ENCODE results near the gene MGAT2.

MGAT2 gene

DNA sequence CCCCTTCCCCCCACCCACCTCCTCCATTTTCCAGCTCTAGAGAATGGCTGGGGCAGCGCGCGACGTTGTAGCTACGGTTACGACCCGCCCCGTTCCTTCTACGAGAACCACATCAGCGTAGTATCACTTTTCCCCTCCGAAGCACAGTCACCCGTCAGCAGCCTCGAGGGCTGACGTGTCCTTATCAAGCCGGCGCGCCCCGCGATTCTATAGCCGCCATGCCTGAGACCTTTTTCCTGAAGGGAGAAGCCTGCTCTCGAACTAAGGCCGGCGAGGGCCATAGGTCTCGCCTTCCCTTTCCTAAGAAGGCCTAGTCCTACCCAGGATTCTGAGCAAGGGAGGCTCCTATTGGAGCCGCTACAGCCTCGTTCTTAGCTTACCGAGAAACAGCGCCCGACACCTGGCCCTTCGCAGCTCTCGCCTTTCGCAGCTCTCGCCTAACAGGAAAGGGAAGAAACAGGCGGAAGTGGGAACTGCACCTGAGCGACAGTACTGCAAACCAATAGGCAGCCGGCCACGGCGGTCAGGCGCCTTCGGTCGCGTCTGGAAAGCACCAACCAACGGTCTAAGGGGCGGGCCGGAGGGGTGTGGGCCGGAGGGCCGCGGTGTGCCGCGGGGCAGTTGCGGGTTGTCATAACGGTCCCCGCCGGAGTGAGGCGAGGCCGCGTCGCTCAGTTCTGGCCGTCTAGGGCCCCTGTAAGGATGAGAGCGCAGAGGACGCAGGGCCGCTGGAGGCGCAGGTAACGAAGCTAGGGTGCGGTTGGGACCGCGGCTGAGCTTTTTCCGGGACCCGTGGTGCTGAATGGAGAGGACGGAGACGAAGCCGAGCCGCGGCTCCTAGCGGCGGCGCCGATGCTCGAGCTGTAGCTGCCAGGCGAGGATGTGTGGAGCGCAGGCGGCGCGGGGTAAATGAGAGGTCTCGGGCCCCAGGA, at the start of gene MGAT2, which contains the start of gene RPL36AL:
Gene MGAT2, plus strand, starts transcription at position 618 of the 932 bp plus-strand sequence. CDS start 470 bp downstream, outside the sequence.
Gene RPL36AL, minus strand, starts transcription at position 445 of the 932 bp plus-strand sequence. CDS start 1,522 bp downstream, outside the sequence.
- DNase-seq: peak; percentile 93

DNA sequence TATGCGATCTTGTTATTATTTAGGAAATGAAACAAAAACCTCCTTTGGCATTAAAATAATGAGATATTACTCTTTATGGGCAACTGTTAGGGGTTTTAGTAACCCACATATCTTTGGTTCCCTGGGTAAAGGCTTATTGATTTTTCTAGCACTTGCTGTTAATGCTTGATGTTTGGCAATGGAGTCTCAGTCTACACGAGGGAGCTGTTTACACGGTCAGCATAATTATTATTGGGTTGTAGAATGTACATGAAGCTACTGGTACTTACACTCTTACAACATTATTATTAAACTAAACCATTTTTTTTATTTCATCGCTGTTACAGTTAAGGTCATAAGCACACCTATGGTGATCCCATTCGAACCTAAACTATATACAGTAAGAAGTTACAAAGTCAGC, 46.6 kb upstream of the MGAT2 start:
- no peak for DNase-seq

DNA sequence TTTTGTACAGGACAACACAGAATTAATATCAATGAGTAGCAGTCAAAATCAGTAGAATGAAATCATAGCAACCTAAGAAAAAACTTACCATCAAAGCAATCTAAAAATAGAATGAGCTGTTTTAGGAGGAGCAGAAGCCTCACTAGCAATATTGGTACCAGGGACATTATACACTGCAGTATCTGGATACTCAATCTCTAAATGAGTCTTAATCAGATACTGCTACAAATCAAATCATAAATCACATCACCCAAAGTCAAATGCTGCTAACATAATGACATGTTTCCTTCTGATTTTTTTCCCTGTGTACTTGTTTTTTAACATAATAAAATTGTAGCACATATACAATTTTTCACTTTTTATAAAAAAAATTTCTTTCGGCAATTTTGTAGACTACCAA, 42.5 kb upstream of the MGAT2 start:
- DNase-seq: no peak

DNA sequence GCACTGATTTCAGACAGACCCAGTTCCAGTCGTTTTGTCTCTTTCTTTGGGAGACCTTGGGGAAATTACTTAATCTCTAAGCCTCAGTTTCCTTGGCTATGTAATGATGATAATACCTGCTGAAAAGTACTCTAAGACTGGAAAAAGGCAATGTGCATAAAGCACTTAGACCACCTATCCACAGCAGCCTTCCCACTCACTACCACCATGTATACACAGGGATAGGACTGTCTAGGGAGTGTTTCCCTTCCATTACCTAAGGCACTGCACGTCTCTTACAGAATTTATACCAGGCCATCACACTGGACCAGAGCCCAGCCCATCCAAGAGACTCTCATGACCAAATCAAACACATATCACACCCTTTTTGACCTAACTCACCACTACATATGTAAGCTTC, 40.8 kb upstream of the MGAT2 start:
- DNase-seq: no peak

DNA sequence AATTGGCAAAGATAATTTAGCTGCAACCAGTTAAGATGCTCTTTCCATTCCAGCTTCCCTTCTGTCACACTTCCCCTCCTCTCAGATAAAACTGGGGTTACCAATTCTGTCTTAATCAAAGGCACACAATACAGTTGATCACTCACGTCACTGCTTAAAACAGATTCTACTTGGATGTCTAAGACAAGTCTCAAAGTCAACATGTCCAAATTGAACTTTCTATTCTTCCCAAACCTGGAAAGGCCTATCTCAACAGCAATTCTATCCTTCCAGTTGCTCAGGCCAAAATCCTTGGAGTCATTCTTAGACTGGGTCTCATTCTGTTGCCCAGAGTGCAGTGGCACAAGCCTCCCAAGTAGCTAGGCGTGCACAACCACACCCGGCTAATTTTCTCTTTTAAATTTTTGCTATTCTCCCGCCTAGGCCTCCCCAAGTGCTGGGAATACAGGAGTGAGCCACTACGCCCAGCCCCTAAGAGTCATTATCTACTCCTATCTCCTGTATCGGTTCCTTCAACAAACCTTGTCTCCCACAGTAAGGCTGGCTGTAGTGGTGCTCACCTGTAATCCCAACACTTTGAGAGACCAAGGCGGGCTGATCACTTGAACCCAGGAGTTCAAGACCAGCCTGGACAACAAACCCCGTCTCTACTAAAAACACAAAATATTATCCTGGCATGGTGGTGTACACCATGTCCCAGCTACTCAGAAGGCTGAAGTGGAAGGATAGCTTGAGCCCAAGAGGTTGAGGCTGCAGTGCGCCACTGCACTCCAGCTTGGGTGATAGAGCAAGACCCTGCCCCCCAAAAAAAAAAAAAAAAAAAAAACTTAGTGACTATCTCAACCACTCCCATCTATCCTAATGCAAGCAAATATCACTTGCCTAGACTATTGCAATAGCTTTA, 39.1 kb upstream of the MGAT2 start:
- DNase-seq: no peak

DNA sequence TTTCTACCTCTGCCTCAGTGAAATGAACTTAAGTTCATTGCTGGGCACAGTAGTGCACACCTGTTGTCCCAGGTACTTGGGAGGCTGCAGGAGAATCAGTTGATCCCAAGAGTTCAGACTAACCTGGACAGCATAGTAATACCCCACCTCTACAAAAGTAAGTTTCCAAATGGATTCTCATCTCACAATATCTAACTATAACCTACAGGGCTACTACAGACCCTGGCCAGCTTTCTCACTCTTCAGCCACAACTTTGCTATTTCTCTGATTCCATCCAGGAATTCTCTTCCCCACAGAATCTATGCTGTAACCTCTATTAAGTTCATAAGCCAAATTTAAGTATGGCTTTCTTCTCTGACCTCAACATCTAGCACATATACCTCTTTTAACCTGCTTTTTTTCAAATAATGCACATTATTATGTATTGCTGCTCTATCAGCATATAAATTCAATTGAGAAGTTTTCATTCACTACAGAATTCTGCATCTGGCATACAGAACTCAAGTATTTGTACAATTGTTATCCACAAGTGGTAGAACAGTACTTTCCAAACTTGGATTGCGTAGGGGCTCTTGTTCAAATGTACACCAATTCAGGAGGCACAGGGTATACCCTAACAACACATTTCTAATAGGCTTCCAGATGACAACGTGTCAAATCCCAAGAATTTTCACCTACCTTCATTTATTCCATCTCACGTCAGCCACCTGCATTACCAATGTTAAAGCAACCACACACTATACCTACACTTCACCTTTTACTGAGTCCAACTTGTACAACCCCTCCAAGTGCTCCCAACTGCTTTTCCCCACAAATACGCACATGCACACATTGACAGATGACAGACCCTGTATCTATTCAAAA, 38.3 kb upstream of the MGAT2 start:
- no peak for DNase-seq

DNA sequence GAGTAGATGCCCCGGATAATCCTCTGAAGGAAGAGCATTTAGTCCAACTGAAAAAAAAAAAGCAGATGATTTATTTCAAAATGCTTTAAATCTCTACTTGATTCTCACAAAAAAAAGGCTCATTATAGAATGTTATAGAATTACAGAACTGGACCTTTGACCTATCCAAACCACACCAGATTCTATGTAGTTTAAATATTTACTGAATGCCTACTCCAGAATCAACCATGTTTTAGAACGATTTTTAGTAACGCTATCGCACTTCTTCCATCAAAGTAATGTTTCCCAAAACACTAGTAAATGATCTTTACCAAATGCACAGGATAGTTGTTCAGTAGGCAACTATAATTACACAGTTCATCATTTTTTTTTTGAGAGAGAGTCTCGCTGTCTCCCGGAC, 37.0 kb upstream of the MGAT2 start:
- no peak for DNase-seq

DNA sequence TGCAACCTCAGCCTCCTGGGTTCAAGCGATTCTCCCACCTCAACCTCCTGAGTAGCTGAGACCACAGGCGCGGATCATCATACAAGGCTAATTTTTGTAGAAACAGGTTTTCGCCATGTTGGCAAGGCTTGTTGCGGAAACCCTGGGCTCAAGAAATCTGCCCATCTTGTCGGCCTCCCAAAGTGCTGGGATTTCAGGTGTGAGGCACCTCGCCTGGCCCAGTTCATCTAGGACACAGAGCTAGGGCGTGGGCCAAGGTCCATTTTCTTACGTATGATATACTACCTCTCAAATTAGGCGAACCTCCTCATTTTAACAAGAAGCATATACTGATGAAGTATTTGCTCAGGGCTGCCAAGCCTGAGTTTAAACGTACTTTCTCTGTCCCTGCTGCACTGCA, 36.5 kb upstream of the MGAT2 start:
- DNase-seq: no peak

DNA sequence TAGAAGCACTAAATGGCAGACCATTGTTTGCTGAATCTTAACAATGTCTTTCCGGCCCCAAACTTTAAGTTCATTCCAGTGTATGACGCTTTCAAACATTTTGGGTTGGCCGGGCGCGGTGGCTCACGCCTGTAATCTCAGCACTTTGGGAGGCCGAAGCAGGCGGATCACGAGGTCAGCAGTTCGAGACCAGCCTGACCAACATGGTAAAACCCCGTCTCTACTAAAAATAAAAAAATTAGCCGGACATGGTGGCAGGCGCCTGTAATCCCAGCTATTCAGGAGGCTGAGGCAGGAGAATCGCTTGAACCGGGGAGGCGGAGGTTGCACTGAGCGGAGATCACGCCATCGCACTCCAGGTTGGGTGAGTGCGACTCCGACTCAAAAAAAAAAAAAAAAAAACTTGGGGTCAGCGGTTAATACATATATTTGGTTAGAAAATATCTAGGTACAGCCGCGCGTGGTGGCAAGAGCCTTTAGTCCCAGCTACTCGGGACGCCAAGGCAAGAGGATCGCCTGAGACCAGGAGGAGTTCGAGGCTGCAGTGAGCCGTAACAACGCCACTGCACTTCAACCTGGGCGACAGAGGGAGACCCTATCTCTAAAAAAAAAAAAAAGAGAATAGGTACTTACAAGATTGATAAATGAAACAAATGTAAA, 35.5 kb upstream of the MGAT2 start:
- DNase-seq: peak; percentile 13

DNA sequence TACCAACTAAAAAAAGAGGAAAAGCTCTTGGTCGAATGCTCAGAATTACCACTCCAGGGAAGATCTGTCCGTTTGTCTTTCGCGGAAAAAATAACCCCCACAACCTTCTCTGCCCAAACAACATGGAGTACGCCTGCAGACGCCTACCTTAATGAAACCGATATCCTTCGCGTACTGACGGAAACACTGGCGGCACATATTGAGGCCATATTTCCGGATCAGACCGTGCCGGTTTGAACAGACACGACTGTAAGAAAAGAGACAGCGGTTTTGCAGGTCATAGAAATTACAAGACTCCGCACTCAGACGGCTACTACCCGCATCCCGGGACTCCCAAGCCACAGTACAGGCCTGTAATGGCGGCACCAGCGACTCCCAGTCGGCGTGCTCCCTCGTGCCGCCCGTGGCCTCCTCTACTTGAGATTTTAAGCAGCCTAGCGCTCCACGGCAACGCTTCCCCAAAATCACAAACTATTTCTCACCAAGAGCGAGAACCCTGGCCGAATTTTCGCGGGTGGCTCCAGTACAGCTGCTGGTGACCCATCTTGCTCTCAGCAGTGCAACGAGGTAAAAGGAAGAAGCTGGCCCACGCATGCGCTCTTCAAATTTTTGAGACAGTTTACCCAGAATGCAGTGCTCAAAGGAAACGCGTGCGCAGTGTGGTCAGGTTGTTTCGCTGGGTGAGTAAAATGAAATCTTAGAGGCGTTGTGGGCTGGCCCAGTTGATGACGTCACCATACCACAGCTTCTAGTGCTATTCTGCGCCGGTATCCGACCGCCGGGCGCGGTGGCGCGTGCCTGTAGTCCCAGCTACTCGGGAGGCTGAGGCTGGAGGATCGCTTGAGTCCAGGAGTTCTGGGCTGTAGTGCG, 34.6 kb upstream of the MGAT2 start, which contains the start of gene RPS29:
Gene RPS29, minus strand, starts transcription at position 578 of the 870 bp plus-strand sequence. Its CDS starts 34 bp downstream, at position 544.
- peak; percentile 99 for DNase-seq

DNA sequence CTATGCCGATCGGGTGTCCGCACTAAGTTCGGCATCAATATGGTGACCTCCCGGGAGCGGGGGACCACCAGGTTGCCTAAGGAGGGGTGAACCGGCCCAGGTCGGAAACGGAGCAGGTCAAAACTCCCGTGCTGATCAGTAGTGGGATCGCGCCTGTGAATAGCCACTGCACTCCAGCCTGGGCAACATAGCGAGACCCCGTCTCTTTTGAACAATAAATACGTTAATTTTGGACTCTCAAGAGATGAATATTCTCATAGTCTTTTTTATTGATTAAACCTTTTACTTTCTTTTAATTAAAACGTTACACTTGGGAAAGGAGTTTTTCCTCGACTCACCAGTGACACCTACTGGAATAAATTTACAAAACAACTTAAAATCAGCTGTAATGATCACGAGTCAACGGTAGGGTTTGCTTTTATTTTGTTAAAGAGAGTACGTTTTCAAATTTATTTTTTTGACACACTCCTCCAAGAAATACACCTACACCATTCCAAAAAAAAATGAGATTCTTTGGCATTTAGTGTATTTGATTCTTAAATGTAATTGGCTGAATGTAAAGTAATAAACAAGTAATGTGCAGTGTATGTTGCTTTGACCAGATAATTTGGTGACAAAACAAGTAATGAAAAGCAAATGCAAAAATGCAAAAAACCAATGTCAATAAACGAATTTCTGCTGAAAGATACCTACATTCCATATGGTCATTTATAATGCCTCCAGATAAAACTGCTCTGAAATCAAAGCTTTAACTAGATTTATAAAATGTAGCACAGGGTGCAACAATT, 33.7 kb upstream of the MGAT2 start:
- DNase-seq: peak; percentile 38

DNA sequence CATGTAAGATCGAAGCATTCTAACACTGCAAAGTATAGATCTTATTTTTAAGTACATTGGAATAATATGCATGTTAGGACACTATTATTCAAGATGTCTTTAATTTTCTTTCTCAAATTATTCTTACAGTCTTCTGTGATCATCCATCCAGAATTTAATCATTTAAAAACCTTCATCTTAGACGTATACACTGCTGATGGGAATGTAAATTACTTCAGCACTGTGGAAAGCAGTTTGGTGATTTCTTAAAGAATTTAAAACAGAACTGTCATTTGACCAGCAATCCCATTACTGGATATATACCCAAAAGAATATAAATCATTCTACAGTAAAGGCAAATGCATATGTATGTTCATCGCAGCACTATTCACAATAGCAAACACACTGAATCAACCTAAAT, 31.2 kb upstream of the MGAT2 start:
- no peak for DNase-seq

DNA sequence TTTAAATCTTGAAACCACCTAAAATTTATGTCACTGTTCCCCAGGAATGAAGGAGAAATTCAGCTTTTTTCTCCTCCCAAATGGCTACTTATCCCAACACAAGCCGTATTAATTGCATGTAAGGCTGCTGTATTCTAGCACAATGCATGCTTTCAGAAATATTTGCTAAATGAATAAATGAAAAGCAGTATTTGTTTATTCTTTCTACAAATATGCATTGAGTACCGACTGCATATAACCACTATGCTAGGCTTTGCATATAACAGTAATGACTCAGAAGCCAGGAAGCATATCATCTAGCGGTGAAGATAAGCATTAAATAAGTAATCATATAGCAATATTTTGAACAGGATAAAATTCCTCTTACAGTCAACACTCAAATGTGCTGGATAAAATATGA, 27.6 kb upstream of the MGAT2 start:
- DNase-seq: no peak

DNA sequence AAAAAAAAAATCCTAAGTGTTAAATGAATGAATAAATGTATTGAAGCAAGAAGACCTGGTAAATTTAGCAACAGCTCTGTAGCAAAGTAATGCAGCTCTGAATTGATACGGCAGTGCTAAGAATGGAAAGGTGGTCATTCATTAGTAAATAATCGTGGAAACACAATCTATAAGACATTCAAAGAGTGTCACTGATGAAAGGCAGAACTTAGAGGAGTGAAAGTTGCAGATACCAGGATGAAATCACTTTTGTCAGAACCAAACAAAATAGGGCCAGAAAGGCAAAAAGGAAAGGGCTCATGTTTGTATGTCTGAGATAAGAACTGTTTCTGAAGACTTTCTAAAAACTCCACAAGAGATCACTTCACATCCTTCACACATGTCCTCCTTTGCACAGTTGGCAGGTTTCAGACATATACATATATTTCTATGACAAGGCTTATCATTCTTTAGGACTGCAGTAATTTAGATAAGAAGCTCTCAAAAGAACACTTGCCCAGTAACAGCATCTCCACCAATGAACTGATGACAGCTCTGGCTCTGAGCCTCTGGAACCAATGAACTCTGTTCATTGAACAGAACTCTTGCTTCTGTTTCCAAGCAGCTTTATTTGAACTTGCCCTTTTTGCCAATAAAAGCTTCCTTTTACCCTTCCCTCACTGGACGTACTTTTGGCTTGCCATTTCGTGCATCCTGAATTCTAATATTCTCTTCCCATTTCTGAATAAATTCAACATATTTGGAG, 26.1 kb upstream of the MGAT2 start:
- no peak for DNase-seq

DNA sequence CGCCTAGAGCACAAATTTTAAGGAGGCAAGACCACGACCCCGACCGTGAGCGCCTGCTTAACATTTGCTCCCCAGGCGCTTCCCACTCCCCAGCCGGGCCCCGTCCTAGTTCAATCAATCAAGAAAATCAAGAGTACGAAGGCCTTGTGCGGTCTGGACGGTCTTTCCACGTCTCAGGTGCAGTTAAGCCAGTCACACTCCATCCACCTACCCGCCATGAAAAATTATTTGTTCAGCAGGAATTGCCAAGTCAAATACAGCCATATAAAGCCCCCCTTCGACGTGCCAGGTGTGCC, 22.5 kb upstream of the MGAT2 start:
- no peak for DNase-seq

DNA sequence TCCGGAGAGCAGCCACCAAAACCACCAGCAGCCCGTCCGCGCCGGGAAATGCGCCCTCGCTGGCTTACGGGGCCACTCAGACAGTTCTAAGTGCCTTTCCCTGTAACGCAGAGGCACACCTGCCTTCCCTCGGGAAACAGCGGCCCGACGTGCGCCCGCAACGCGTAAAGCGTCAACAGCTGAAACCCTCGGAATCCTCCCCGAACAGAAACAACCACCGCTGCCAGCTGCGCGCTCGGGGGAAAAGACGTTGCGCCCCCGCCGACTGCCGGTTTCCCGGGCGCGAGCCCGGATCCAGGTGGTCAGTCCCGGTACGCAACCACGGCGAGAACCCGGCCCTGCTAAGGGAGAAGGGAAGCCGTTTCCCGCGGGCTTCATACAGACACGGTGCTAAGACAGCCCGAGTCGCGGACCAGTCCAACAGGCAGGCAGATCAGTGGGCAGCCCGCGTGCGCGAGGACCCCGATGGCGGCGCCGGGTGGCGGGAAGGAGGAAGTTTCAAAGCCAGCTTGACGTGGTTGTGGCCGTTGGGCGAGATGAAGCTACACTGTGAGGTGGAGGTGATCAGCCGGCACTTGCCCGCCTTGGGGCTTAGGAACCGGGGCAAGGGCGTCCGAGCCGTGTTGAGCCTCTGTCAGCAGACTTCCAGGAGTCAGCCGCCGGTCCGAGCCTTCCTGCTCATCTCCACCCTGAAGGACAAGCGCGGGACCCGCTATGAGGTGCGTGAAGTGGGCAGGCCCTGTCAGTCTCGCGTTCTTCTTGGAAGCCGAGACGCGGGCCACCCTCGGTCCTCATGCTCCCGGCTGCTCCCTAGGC, 21.9 kb upstream of the MGAT2 start, which contains the start of gene LRR1:
Gene LRR1, plus strand, starts transcription at position 456 of the 816 bp plus-strand sequence. Its CDS starts 81 bp downstream, at position 537.
- DNase-seq: peak; percentile 86

DNA sequence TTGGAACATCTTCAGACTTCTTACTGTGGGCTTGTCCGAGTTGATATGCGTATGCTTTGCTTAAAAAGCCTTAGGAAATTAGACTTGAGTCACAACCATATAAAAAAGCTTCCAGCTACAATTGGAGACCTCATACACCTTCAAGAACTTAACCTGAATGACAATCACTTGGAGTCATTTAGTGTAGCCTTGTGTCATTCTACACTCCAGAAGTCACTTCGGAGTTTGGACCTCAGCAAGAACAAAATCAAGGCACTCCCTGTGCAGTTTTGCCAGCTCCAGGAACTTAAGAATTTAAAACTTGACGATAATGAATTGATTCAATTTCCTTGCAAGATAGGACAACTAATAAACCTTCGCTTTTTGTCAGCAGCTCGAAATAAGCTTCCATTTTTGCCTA, 13.0 kb upstream of the MGAT2 start:
- DNase-seq: no peak

DNA sequence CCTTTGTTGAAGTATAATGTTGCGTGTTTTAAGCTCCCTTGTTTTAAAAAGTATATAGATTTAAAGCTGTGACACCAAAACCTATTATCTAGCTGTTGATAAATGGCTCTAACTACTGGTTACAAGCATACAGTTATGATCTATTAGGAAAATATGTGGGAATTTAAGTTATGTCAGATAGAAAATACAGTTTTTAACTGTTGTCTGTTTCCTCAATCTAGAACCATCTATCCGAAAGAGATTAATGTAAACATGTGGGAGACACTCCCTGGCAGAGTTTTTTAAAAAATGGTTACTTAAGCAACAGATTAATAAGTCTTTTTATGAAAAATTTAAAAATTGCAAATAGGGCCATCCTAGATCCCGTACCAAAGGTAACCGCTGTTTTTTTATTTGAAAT, 8.3 kb upstream of the MGAT2 start:
- DNase-seq: no peak
